ENCODE data around the gene PRAMEF12.
"Not testable (repeated sequence)": the region's sequence is repeated elsewhere in the genome, so short reads cannot be mapped to it uniquely, and the experiment has no call there.

GRCh38 chr1:12783783-12784182, 10.2 kb downstream of the PRAMEF12 start:
- TF ChIP-seq CTCF (IDR thresholded peaks at IDR 0.05; ENCODE audit: poor library complexity); EZH2 (IDR thresholded peaks at IDR 0.05; ENCODE audit: borderline replicate concordance); EZH2phosphoT487 (IDR thresholded peaks at IDR 0.05; ENCODE audit: low read depth, severe bottlenecking, unreplicated experiment): not testable (repeated sequence)

All from hepatocyte (in vitro differentiated cells).